Mesothelial cell of epicardium (in vitro differentiated cells): ENCODE results near the gene PPID. TPM values are rescaled to one million over a fixed set of nuclear protein-coding genes. Genes with fewer than 3 reads are reported as not detected.

Experiments
- DNase-seq, 2 experiments: peaks; one replicate each; pipeline ENCODE4 v3.0.0; 2021; ENCODE audit warnings: low spot score in 2 of 2; ENCODE audit not compliant: unreplicated experiment in 2 of 2
- H3K27ac Mint-ChIP-seq: 2 replicates; pipeline ENCODE4 v1.8.0; 2021; ENCODE audit warnings: mixed read lengths
- H3K27me3 Mint-ChIP-seq: 2 replicates; pipeline ENCODE4 v1.8.0; 2021; ENCODE audit warnings: low read depth, mixed read lengths
- H3K36me3 Mint-ChIP-seq: 2 replicates; pipeline ENCODE4 v1.8.0; 2021; ENCODE audit warnings: mixed read lengths
- H3K4me1 Mint-ChIP-seq: 2 replicates; pipeline ENCODE4 v1.8.0; 2021; ENCODE audit warnings: mixed read lengths
- H3K4me3 Mint-ChIP-seq: 2 replicates; pipeline ENCODE4 v1.8.0; 2021; ENCODE audit warnings: mild to moderate bottlenecking, moderate library complexity, mixed read lengths
- H3K9me3 Mint-ChIP-seq: 2 replicates; pipeline ENCODE4 v1.8.0; 2021; ENCODE audit warnings: mixed read lengths
- CTCF ChIP-seq: fragments of 200-600 bp; sonication (generic); IDR thresholded peaks from one replicate; pipeline ENCODE4 v1.5.0; 2021; ENCODE audit warnings: antibody characterized with exemption; ENCODE audit not compliant: unreplicated experiment
- total RNA-seq: library from RNA; stranded (reverse); gene quantifications from 3 replicates; pipeline ENCODE4 v1.2.1, GENCODE V29; 2021

The PPID gene
- total RNA-seq, 1 donor from 2014 or later = 20.5 TPM

GRCh38 chr4:158671665-158671914 is 51.6 kb downstream of the PPID start, which contains the start of gene C4orf46:
Gene C4orf46 (minus strand): TSS chr4:158671887. CDS start chr4:158671801, 86 bp downstream.
- H3K4me1 Mint-ChIP-seq = peaks cover 25% of the 10 kb centered on the region

GRCh38 chr4:158670975-158671664 is 52.1 kb downstream of the PPID start:
- H3K9me3 Mint-ChIP-seq = no peaks in the 10 kb centered on the region
- DNase-seq = peak; percentile 29 to 71
- H3K4me3 Mint-ChIP-seq = peak overlapping the region; percentile 94
- TF ChIP-seq CTCF = no peak
- no peaks in the 10 kb centered on the region for H3K27me3 Mint-ChIP-seq
- H3K4me1 Mint-ChIP-seq = peaks cover 25% of the 10 kb centered on the region
- H3K27ac Mint-ChIP-seq = peak overlapping the region; percentile 99
- peaks cover 4% of the 10 kb centered on the region for H3K36me3 Mint-ChIP-seq

More at GRCh38 chr4:158671665-158671914, 51.6 kb downstream of the PPID start, which contains the start of gene C4orf46:
- DNase-seq = no peak
- Mint-ChIP-seq H3K36me3 (peaks cover 2% of the 10 kb centered on the region), H3K27me3 (no peaks in the 10 kb centered on the region), H3K27ac (peak within 1 kb of the TSS; percentile 99), H3K9me3 (no peaks in the 10 kb centered on the region), H3K4me3 (peak within 1 kb of the TSS; percentile 94)
- no peak for TF ChIP-seq CTCF

- Mint-ChIP-seq H3K4me3 (peak overlapping the region; percentile 10), H3K36me3 (peaks cover 11% of the 10 kb centered on the region), H3K9me3 (no peaks in the 10 kb centered on the region), H3K4me1 (peaks cover 25% of the 10 kb centered on the region), H3K27ac (peak overlapping the region; percentile 49), H3K27me3 (no peaks in the 10 kb centered on the region)
- DNase-seq = no peak
- TF ChIP-seq CTCF = no peak
These were observed 53.9 kb downstream of the PPID start for GRCh38 chr4:158669310-158669709.

- TF ChIP-seq CTCF = peak; percentile 64
- Mint-ChIP-seq H3K9me3 (no peaks in the 10 kb centered on the region), H3K4me3 (no peak overlapping the region), H3K4me1 (peaks cover 23% of the 10 kb centered on the region), H3K27ac (peak overlapping the region; percentile 32), H3K27me3 (no peaks in the 10 kb centered on the region), H3K36me3 (peaks cover 11% of the 10 kb centered on the region)
- no peak for DNase-seq
These were observed 55.5 kb downstream of the PPID start for GRCh38 chr4:158667651-158668198.

- no peak overlapping the region for H3K4me3 Mint-ChIP-seq
- DNase-seq = no peak
- H3K4me1 Mint-ChIP-seq = peaks cover 16% of the 10 kb centered on the region
- TF ChIP-seq CTCF = no peak
- H3K27ac Mint-ChIP-seq = no peak overlapping the region
- H3K36me3 Mint-ChIP-seq = peaks cover 11% of the 10 kb centered on the region
- no peaks in the 10 kb centered on the region for H3K27me3 Mint-ChIP-seq
- no peaks in the 10 kb centered on the region for H3K9me3 Mint-ChIP-seq
These were observed 56.3 kb downstream of the PPID start for GRCh38 chr4:158666892-158667291.
